ENCODE results near the gene ASXL3.

Gene ASXL3

DNA sequence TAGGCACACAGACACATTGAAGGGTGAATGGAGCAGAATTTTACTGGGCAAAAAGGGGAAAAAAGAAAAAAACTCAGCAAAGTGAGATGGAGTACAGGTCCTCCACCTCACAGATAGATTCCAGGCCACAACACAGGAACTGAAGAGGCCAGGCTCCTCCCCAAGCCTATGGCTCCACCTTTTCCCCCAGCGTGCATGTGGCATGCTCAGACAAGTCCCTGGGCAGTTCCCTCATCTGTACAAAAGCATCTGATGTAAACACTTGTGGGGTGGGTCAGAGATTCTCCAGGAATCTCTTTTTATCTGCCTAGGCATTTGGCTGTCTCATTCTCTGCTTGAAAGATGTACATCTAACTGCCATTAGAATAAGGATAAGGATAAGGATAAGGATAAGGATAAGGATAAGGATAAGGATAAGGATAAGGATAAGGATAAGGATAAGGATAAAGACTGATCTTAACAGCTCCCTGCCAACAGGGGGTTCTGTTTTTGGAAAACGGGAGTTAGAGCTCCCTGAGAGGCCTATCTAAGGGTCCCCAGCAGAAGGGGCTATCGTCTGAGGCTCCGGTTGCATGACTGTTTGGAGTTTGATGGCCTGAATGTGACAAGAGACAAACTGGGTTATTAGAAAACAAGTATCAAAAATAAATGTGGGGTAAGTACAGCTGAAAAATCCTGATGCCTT lies 17.2 kb upstream of the ASXL3 start:
- Histone ChIP-seq H3K4me1 (no peaks in the 10 kb centered on the region), H3K27ac (no peak overlapping the region), H3K36me3 (ENCODE audit: control insufficient read depth, insufficient read depth, low read length) (no peaks in the 10 kb centered on the region), H3K9me3 (ENCODE audit: control insufficient read depth, low read length) (no peaks in the 10 kb centered on the region), H3K79me2 (no peaks in the 10 kb centered on the region), H3K4me2 (ENCODE audit: low read length) (no peak overlapping the region), H3K4me3 (ENCODE audit: low read depth, low read length) (no peak overlapping the region), H3K27me3 (ENCODE audit: control insufficient read depth, insufficient read depth, low read length) (no peaks in the 10 kb centered on the region), H3K9ac (no peak overlapping the region), H2AFZ (peak overlapping the region; percentile 25)
- TF ChIP-seq CTCF (IDR thresholded peaks at IDR 0.05): no peak

- Histone ChIP-seq H3K36me3 (ENCODE audit: control insufficient read depth, insufficient read depth, low read length) (no peaks in the 10 kb centered on the region), H3K9ac (no peak overlapping the region), H3K4me1 (no peaks in the 10 kb centered on the region), H3K79me2 (no peaks in the 10 kb centered on the region), H3K27me3 (ENCODE audit: control insufficient read depth, insufficient read depth, low read length) (no peaks in the 10 kb centered on the region), H3K27ac (no peak overlapping the region), H2AFZ (no peak overlapping the region), H3K4me2 (ENCODE audit: low read length) (no peak overlapping the region), H3K4me3 (ENCODE audit: low read depth, low read length) (no peak overlapping the region), H3K9me3 (ENCODE audit: control insufficient read depth, low read length) (no peaks in the 10 kb centered on the region)
- TF ChIP-seq CTCF (IDR thresholded peaks at IDR 0.05): no peak
These were observed 15.3 kb upstream of the ASXL3 start for GRCh38 chr18:33562741-33563140.

DNA sequence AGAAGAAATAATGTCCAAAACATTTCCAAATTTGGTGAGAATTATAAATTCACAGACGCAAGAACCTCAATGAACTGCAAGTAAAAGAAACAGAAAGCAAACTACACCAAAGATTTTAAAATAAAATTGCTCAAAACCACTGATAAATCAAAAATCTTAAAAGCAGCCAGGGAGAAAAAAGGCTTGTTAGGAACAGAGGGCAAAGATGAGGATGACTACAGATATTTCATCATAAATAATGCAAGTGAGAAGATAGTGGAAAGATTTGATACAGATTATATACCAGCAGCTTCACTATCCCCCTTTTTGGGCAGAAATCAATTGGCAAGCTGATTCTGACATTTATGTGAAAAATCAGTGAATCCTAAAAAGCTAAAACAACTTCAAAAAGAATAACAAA lies 10.3 kb upstream of the ASXL3 start:
- Histone ChIP-seq H3K27me3 (ENCODE audit: control insufficient read depth, insufficient read depth, low read length) (no peaks in the 10 kb centered on the region), H3K79me2 (no peaks in the 10 kb centered on the region), H3K4me3 (ENCODE audit: low read depth, low read length) (no peak overlapping the region), H3K27ac (no peak overlapping the region), H2AFZ (no peak overlapping the region), H3K4me2 (ENCODE audit: low read length) (no peak overlapping the region), H3K36me3 (ENCODE audit: control insufficient read depth, insufficient read depth, low read length) (no peaks in the 10 kb centered on the region), H3K4me1 (no peaks in the 10 kb centered on the region), H3K9ac (no peak overlapping the region), H3K9me3 (ENCODE audit: control insufficient read depth, low read length) (no peaks in the 10 kb centered on the region)
- TF ChIP-seq CTCF (IDR thresholded peaks at IDR 0.05): no peak

- Histone ChIP-seq H3K27ac (no peak overlapping the region), H3K36me3 (ENCODE audit: control insufficient read depth, insufficient read depth, low read length) (no peaks in the 10 kb centered on the region), H3K9ac (no peak overlapping the region), H3K27me3 (ENCODE audit: control insufficient read depth, insufficient read depth, low read length) (no peaks in the 10 kb centered on the region), H3K4me1 (no peaks in the 10 kb centered on the region), H3K9me3 (ENCODE audit: control insufficient read depth, low read length) (no peaks in the 10 kb centered on the region), H2AFZ (no peak overlapping the region), H3K4me3 (ENCODE audit: low read depth, low read length) (no peak overlapping the region), H3K79me2 (no peaks in the 10 kb centered on the region), H3K4me2 (ENCODE audit: low read length) (no peak overlapping the region)
- TF ChIP-seq CTCF (IDR thresholded peaks at IDR 0.05): no peak
These were observed 5.8 kb upstream of the ASXL3 start for GRCh38 chr18:33571998-33572787.
